SK-N-DZ (cell line): Measurements from ENCODE around the gene AKR1E2.
"Not testable (repeated sequence)": the region's sequence is repeated elsewhere in the genome, so short reads cannot be mapped to it uniquely, and the experiment has no call there.

Experiments used
- DNase-seq: peaks from one replicate; pipeline ENCODE4 v3.0.0-alpha.2; 2015; ENCODE audit warnings: low spot score

AKR1E2 gene

DNA sequence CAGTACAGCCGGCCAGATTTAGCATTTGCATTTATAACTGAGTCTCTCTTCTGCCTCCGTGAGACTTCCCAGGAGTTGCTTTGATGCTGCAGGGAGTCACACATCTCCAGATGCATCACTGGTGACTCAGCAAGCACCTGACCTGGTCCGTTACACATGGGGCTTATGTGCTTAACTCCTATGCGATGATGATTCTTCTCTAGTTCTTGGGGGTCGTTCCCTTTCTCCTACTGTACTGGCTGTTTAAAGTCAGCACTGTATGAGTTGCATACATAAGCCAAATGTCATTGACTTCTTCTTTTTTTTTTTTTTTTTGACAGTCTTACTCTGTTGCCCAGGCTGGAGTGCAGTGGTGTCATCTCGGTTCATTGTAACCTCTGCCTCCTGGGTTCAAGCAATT is 13.0 kb upstream of the AKR1E2 start:
- DNase-seq: no peak

GRCh38 chr10:4813496-4813895 is 12.5 kb upstream of the AKR1E2 start:
- no peak for DNase-seq

DNA sequence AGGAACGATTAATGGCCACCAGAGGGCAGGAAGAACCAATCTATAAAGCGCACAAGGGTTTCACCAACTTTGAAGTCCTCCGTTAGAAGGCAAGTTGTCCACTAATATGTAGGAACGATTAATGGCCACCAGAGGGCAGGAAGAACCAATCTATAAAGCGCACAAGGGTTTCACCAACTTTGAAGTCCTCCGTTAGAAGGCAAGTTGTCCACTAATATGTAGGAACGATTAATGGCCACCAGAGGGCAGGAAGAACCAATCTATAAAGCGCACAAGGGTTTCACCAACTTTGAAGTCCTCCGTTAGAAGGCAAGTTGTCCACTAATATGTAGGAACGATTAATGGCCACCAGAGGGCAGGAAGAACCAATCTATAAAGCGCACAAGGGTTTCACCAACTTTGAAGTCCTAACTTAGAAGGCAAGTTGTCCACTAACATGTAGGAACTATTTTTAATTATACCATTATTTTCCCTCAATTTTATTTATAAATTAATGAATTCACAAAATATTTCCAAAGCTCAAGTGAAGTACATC is 10.3 kb upstream of the AKR1E2 start:
- not testable (repeated sequence) for DNase-seq

DNA sequence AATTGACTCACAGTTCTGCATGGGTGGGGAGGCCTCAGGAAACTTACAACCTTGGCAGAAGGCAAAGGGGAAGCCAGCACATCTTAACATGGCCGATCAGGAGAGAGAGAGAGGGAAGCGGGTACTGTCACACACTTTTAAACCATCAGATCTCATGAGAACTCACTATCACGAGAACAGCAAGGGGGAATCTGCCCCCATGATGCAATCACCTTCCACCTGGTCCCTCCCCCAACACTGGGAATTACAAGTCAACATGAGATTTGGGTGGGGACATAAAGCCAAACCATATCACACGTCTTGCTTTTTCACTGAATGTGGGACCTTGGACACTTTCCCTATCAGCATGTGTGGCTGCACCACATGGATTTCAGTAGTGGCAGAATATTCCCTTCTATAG is 9.0 kb upstream of the AKR1E2 start:
- DNase-seq: no peak

- no peak for DNase-seq
Measured at GRCh38 chr10:4819067-4819466, 6.9 kb upstream of the AKR1E2 start.

- DNase-seq: no peak
Measured at GRCh38 chr10:4819707-4820106, 6.3 kb upstream of the AKR1E2 start.

GRCh38 chr10:4820804-4821401 is 5.1 kb upstream of the AKR1E2 start:
- no peak for DNase-seq

DNA sequence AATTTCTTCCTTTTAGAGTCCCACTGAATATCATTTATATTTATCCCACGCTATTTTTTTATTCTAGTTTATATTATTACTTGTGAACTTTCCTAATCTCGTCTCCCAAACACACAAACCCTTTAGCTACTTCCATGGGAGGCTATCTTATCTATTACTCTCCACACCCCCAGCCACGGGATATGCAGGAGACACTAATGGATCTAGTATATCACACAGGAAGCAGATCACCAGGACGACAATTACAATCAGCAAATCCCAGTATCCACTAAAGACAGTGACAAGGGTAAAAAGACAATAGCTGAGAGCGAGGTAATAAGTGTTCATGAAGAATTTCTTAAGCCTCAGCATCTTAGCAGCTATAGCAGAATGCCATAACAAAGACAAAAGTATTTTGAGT is 3.8 kb upstream of the AKR1E2 start:
- no peak for DNase-seq

DNA sequence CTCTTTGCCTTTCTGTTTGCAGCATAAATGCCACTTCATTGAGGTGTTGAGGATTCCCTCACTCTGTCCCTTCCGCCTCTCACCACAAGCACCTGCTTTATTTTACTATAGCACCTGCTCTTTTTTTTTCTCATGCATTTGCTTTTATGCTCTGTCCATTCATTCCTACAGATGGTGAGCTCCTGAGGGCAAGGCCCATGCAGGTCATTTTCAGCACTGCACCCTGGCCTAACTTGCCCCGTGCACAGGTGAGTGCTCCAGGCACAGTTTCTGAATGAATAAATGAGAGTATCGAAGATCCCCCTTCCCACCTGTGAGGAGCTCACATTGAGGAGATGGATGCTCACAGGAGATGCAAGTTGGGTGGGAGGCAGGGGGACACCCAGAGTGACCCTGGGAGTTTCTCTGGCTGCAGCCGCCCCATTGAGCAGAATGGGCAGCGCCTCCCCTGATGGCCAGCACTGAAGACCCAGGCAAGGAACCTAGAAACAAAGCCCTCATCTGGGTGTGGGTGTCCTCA is 1.2 kb upstream of the AKR1E2 start:
- DNase-seq: no peak

DNA sequence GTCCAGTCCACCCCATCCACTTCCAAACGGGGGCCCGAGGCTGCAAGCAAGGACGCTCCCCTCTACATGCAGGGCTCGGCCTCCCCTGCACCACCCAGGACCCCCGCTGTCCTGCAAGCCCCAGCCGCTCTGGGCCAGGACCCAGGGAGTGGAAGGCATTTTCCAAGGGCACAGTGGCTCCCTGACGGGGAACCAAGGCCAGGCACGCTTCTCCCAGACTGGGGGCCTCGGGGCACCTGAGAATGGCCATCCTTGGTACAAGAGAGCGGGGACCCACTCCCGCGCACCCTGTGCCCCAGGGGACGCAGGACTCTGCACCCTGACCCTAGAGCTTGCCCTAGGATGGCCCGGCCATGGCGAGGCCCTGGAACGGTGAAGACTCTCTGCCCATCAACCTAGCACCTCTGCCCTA is 545 bp upstream of the AKR1E2 start:
- no peak for DNase-seq

GRCh38 chr10:4826792-4827324 is 851 bp downstream of the AKR1E2 start:
- no peak for DNase-seq

DNA sequence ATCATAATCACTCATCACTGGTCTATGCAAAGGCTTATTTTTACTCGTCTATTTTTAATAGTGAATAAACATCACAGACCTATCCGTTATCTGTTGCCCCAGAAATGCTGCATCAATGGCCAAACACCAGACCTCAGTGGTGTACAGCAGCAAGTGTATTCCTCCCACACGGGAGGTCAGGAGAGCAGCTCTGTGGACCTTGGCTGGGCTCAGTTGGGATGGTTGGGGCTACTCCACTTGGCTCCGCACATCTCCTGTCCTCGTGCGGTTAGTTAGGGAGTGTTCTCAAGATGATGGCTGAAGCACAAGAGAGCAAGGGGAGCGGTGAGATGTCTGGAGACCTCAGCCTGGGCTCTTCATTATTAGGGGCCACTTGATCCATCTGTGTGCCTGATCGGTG is 2.0 kb downstream of the AKR1E2 start:
- DNase-seq: no peak

DNA sequence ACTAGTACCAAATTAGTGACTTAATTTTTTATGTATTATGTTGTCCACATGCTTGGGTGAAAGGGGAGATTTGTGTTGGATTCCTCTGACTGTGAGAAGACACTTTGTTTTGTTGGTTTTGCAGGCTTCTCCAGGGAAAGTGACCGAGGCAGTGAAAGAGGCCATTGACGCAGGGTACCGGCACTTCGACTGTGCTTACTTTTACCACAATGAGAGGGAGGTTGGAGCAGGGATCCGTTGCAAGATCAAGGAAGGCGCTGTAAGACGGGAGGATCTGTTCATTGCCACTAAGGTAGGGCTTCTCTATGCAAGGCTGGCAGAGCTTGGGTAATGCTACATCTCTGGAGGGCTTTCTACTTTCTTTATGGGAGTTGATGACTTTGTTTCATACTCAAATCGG is 4.5 kb downstream of the AKR1E2 start:
- no peak for DNase-seq

- DNase-seq: no peak
Measured at GRCh38 chr10:4831091-4831490, 5.1 kb downstream of the AKR1E2 start.

DNA sequence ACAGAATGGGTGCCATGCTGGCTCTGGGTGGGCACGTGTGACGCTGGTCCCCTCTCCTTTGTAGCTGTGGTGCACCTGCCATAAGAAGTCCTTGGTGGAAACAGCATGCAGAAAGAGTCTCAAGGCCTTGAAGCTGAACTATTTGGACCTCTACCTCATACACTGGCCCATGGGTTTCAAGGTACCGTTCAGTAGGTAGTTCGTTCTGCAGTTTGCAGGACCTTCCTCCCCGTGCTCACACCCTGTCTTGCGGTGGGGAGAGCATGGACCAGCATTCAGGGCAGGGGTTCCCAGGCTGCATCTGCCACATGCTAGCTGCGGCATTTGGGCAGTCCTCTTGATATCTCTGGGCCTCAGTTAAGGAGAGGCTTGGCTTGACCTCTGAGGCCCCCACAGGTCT is 7.3 kb downstream of the AKR1E2 start:
- no peak for DNase-seq

DNA sequence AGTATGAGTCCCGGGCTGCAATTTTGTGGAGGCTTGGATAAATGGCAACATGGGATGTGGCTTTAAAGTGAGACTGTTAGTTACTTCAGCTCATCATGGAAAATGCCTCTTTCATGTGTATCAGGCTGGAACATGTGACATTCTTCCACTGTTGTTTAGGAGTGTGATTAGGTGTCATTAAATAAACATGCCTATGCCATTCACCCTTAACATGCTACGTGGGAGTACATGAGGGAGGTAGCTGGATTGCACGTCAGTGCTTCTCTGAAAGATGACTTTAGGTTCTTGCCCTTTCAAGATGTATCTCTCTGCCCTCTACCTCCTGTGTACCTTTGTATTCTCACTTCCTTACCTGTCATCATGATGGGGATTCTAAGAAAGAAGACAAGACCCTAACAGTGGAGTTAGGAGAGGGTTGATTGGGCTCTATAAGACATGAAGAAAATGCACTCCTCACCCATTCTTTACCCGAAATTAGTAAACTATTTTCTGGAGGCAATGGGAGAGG is 8.9 kb downstream of the AKR1E2 start:
- DNase-seq: no peak

DNA sequence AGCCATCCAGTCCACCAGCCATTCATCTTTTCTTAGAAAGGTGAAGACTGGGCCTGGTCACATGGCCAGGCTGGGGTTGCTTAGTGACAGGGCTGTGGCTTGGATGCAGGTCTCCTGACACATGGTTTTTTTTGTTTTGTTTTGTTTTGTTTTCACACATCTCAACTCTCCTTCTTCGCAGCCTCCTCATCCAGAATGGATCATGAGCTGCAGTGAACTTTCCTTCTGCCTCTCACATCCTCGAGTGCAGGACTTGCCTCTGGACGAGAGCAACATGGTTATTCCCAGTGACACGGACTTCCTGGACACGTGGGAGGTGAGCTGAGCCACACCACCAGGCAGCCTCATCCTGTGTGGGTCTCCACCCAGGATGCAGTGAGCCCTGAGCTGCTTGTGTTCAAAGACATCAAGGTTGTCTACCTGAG is 9.5 kb downstream of the AKR1E2 start:
- no peak for DNase-seq

DNA sequence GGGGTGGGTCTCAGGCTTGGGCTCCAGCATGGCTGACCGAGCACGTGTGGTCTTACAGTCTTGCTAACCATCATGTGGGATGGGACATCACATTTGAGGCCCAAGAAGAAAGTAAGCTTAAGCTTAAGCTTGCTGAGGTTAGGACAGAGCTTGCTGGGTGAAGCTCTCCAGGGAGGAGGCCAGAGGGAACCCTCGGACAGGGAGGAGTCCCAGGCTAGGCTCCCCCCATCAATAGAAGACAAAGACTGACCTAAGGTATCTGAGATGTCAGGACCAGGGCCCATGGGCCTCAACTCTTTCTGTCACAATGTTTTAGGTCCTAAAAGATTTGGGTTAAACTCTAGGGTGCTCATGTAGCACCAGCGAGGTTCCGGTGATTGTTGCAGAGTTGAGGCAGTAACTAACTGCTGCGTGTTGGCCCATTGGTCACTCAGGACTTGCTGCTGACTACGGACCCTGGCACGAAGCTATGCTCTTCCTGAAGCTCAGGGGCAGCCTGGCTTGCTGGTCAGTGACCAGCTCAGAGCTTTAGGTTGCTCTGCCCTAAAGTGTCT is 10.5 kb downstream of the AKR1E2 start:
- DNase-seq: no peak

GRCh38 chr10:4837551-4837950 is 11.5 kb downstream of the AKR1E2 start:
- DNase-seq: no peak

DNA sequence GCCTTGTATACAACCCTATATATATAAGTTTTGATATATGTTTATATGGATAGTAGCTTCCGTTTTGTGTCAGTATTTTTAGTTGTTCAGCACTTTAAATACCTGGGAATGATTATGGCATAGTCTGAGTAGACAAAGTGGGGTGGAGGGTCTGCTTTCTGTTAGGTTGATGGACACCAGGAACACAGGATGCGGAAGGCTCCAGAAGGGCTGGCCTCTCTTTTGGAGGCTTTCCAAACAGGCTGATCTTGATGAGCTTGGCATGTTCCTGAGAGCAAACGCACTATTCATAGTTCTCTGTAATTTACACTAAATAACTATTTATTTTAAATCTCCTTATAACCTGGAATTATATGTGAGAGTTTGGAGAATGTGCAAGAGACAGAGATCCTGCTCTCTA is 12.7 kb downstream of the AKR1E2 start:
- no peak for DNase-seq

- DNase-seq: no peak
Measured at GRCh38 chr10:4839353-4839752, 13.3 kb downstream of the AKR1E2 start.

DNA sequence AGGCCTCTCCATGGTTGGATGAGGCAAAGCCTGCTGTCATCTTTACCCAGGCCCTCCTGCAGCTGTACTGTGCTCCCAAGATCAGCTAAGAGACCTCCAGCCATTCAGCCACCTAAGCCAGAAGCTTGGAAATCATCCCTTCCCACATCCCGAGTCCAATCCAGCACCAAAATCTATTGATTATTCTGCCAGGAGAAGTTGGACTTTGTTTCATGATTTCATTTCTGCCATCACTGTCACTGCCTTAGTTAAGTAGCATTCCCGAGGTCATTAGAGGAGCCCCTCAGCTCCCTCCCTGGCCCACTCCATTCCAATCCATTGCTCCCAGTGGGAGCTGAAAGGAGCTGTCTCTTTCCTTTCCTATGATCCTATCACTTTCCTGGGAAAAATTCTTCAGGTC is 14.1 kb downstream of the AKR1E2 start:
- no peak for DNase-seq
